ENCODE results near the gene PAQR6. TPM values are rescaled to one million over a fixed set of nuclear protein-coding genes. Genes with fewer than 3 reads are reported as not detected.
A peak's percentile ranks its signal among the peaks of the same experiment; 100 is the strongest.

Gene PAQR6
- total RNA-seq, 1 donor from 2014 or later, result 32.0 TPM

- TF ChIP-seq, protein P1, sequence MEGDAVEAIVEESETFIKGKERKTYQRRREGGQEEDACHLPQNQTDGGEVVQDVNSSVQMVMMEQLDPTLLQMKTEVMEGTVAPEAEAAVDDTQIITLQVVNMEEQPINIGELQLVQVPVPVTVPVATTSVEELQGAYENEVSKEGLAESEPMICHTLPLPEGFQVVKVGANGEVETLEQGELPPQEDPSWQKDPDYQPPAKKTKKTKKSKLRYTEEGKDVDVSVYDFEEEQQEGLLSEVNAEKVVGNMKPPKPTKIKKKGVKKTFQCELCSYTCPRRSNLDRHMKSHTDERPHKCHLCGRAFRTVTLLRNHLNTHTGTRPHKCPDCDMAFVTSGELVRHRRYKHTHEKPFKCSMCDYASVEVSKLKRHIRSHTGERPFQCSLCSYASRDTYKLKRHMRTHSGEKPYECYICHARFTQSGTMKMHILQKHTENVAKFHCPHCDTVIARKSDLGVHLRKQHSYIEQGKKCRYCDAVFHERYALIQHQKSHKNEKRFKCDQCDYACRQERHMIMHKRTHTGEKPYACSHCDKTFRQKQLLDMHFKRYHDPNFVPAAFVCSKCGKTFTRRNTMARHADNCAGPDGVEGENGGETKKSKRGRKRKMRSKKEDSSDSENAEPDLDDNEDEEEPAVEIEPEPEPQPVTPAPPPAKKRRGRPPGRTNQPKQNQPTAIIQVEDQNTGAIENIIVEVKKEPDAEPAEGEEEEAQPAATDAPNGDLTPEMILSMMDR (IDR thresholded peaks at IDR 0.05; ENCODE audit: unreplicated experiment), result no peak
- peaks cover 33% of the 10 kb centered on the region for H3K4me1 Mint-ChIP-seq
- H3K9me3 Mint-ChIP-seq, result no peaks in the 10 kb centered on the region
- peak within 1 kb of the TSS; percentile 95 for H3K27ac Mint-ChIP-seq
- peaks cover 3% of the 10 kb centered on the region for H3K36me3 Mint-ChIP-seq
- peak within 1 kb of the TSS; percentile 86 for H3K4me3 Mint-ChIP-seq
- H3K27me3 Mint-ChIP-seq (ENCODE audit: low read depth), result no peaks in the 10 kb centered on the region
- DNase-seq (ENCODE audit: low spot score in 2 of 2, unreplicated experiment in 2 of 2), result no peak
Measured at GRCh38 chr1:156284112-156284511, 36.3 kb upstream of the PAQR6 start, which contains the start of gene TMEM79. TSS of gene TMEM79 (plus strand) at chr1:156284325. CDS start at chr1:156285227, 902 bp downstream.

DNA sequence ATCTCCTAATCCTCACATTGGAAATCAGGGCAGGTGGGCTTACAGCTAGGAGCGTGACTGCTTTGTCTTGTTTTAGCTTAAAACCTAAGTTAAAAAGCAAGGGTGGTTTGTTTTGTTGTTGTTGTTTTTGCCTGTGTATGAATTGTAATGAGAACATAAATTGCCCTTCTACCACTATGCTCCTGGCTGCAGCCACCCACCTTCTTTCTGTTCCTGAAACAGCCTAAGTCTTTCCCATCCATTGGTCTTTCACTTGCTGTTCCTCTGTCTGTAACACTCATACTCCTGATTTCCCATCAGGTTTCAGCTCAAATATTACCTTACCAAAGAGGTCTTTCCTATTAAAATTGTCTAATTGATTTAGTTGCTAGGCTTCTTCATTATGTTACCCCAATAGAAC lies 35.7 kb upstream of the PAQR6 start:
- peaks cover 33% of the 10 kb centered on the region for H3K4me1 Mint-ChIP-seq
- peaks cover under 1% of the 10 kb centered on the region for H3K36me3 Mint-ChIP-seq
- no peaks in the 10 kb centered on the region for H3K27me3 Mint-ChIP-seq (ENCODE audit: low read depth)
- peak overlapping the region; percentile 86 for H3K4me3 Mint-ChIP-seq
- H3K27ac Mint-ChIP-seq, result peak overlapping the region; percentile 95
- TF ChIP-seq, protein P1 (IDR thresholded peaks at IDR 0.05; ENCODE audit: unreplicated experiment), result no peak
- H3K9me3 Mint-ChIP-seq, result no peaks in the 10 kb centered on the region
- no peak for DNase-seq (ENCODE audit: low spot score in 2 of 2, unreplicated experiment in 2 of 2)

DNA sequence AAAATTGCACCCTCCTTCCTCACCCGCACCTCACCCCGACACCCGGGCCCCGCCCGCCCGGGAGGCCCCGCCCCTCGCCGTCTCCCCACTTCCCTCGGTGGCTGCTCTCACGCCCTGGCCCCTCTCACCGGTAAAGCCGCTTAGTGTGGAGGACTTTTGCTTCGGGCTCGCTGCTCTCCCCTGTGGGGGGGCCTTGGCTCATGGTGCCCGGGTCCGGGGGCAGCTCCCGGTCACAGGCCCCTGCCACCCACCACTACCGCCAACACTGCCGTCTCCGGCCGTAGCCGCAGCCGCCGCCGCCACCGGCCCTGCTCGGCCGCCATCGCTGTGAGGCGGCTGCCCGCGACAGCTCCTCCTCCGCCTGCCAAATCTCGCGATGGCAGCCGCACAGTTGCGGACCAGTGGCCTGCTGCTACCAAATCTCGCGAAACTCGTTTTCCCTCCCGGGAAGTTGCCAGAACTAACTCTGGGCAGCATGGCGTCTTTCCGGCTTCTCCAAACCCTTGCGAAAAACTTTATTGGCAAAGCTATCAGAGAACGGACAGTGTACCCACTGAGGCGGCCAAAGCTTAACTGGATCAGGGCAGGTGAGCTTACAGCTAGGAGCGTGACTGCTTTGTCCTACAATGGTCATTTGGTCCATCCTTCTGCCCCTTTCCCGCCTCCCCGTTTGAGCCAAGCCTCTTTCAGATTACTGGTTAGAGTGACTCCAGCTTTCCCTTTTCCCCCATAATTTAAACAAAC lies 34.8 kb upstream of the PAQR6 start, which contains the start of gene SMG5:
Gene SMG5 (minus strand): TSS at position 347 of the 744 bp plus-strand sequence. CDS start 145 bp downstream, at position 202.
- TF ChIP-seq, protein P1 (IDR thresholded peaks at IDR 0.05; ENCODE audit: unreplicated experiment), result no peak
- Mint-ChIP-seq H3K27me3 (ENCODE audit: low read depth) (no peaks in the 10 kb centered on the region), H3K4me1 (peaks cover 33% of the 10 kb centered on the region)

DNA sequence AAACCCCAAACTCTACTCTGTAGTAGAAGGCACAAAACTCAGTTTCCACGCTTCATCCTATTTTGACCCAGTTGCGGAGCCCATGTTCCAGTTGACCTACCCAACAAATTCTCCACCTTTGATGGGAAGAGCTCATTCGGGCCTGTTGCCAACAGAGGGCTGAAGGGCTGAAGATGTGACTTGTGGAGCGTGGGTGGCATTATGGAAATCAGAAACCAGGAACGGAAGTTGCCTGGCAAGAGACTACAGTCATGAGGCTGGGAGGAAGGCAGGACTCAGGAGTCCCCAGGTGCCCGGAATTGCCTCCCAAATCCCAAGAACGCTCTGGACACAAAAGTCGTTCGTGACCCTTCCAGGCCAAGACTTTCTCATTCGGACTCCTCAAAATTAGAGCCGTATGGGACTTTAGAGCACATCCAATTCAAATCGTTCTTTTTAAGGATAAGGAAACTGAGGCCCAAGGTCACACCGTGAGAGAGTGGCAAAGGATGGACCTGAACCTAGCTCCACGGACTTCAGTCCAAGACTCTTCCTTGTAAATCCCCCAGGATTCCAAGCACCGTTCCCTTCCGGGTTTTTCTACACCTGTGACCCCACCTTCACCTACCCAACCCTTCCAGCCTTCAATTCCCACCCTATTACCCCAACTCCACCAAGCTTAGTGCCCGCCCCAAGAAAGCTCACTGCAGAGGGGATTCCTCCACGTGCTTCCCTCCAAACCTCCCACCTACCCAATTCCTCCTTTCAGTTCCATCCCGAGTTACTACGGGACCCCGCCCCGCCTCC lies 34.0 kb upstream of the PAQR6 start:
- H3K27ac Mint-ChIP-seq, result peak overlapping the region; percentile 95
- no peak for DNase-seq (ENCODE audit: low spot score in 2 of 2, unreplicated experiment in 2 of 2)
- no peaks in the 10 kb centered on the region for H3K27me3 Mint-ChIP-seq (ENCODE audit: low read depth)
- H3K36me3 Mint-ChIP-seq, result peaks cover 9% of the 10 kb centered on the region
- H3K9me3 Mint-ChIP-seq, result no peaks in the 10 kb centered on the region
- H3K4me3 Mint-ChIP-seq, result peak overlapping the region; percentile 86
- H3K4me1 Mint-ChIP-seq, result peaks cover 33% of the 10 kb centered on the region
- TF ChIP-seq, protein P1 (IDR thresholded peaks at IDR 0.05; ENCODE audit: unreplicated experiment), result no peak

More for the DNA sequence above, 34.8 kb upstream of the PAQR6 start, which contains the start of gene SMG5:
- peaks cover 6% of the 10 kb centered on the region for H3K36me3 Mint-ChIP-seq
- H3K4me3 Mint-ChIP-seq, result peak within 1 kb of the TSS; percentile 86
- H3K9me3 Mint-ChIP-seq, result no peaks in the 10 kb centered on the region
- H3K27ac Mint-ChIP-seq, result peak within 1 kb of the TSS; percentile 95
- peak; percentile 88 to 94 for DNase-seq (ENCODE audit: low spot score in 2 of 2, unreplicated experiment in 2 of 2)

- peak overlapping the region; percentile 86 for H3K4me3 Mint-ChIP-seq
- H3K36me3 Mint-ChIP-seq, result peaks cover 15% of the 10 kb centered on the region
- H3K27ac Mint-ChIP-seq, result peak overlapping the region; percentile 68
- TF ChIP-seq, protein P1 (IDR thresholded peaks at IDR 0.05; ENCODE audit: unreplicated experiment), result no peak
- peaks cover 33% of the 10 kb centered on the region for H3K4me1 Mint-ChIP-seq
- DNase-seq (ENCODE audit: low spot score in 2 of 2, unreplicated experiment in 2 of 2), result no peak
- H3K27me3 Mint-ChIP-seq (ENCODE audit: low read depth), result no peaks in the 10 kb centered on the region
- no peaks in the 10 kb centered on the region for H3K9me3 Mint-ChIP-seq
Measured at GRCh38 chr1:156281281-156281680, 33.4 kb upstream of the PAQR6 start.

Data from mesothelial cell of epicardium (in vitro differentiated cells).